Body of pancreas (tissue), 4 donors: ENCODE data around the gene RASGRP2. TPM values are rescaled to one million over a fixed set of nuclear protein-coding genes. Genes with fewer than 3 reads are reported as not detected.
A peak's percentile ranks its signal among the peaks of the same experiment; 100 is the strongest.

ENCODE experiments used
- ATAC-seq: fragments of 150-250 bp; one replicate; pipeline ENCODE4 v1.9.1; 2016
- DNase-seq, 4 donors: peaks; one replicate each; pipeline ENCODE4 v3.0.0-alpha.2; 2019
- H3K27ac ChIP-seq, 4 donors: fragments of 200-600 bp; sonication (generic); 1 replicate in 3 of 4; 2 replicates in 1 of 4; pipeline versions ENCODE4 v1.5.1 to v1.6.1; 2016 to 2019; ENCODE audit warnings: mild to moderate bottlenecking in 1 of 4, mixed read lengths in 1 of 4, moderate library complexity in 1 of 4
- H3K27me3 ChIP-seq, 2 donors: fragments of 200-600 bp; sonication (generic); one replicate each; pipeline ENCODE4 v1.6.0; 2016; ENCODE audit warnings: mild to moderate bottlenecking in 1 of 2
- H3K36me3 ChIP-seq, 2 donors: fragments of 200-600 bp; sonication (generic); replicated peaks in 1 of 2; 2 replicates each; pipeline ENCODE4 v1.5.1; 2016; ENCODE audit warnings: low read depth in 2 of 2; ENCODE audit not compliant: insufficient read depth in 1 of 2
- H3K4me1 ChIP-seq: fragments of 200-600 bp; sonication (generic); one replicate; pipeline ENCODE4 v1.6.0; 2016
- H3K4me3 ChIP-seq, 2 donors: fragments of 200-600 bp; sonication (generic); 1 replicate in 1 of 2; 2 replicates in 1 of 2; pipeline ENCODE4 v1.5.1; 2016 to 2019
- H3K9me3 ChIP-seq, 3 donors: fragments of 200-600 bp; sonication (generic); 1 replicate in 2 of 3; 2 replicates in 1 of 3; pipeline ENCODE4 v1.5.1; 2016
- CTCF ChIP-seq, 7 experiments: fragments of 450-650 bp in 4 of 7; fragments of 200-600 bp in 3 of 7; sonication (generic) in 3 of 7; IDR thresholded peaks; one replicate each; pipeline ENCODE4 v1.5.1; 2016 to 2019; ENCODE audit warnings: antibody characterized with exemption in 7 of 7
- POLR2A ChIP-seq, 3 donors: fragments of 450-650 bp; IDR thresholded peaks; one replicate each; pipeline ENCODE4 v1.6.1; 2016; ENCODE audit warnings: antibody characterized with exemption in 3 of 3, mild to moderate bottlenecking in 2 of 3
- WGBS, 2 donors: methylation state at CpG; one replicate each; pipeline ENCODE4 v1.1.5; 2017; 5-methylcytosine and 5-hydroxymethylcytosine counted together
- intact Hi-C: fragments of 100-400 bp; cut with DNase I; formaldehyde crosslinking; loops from one replicate; pipeline ENCODE4 v1.15.1; 2023
- total RNA-seq, 2 donors: library from RNA; depleted of rRNA; stranded (reverse); fragments of >200 nt; gene quantifications; one replicate each; pipeline ENCODE4 v1.1.0, GENCODE V29; 2016

Gene RASGRP2
- total RNA-seq, 2 donors from 2014 or later, result 4.6 to 17.9 TPM

- H3K27me3 ChIP-seq, result peaks cover 0 to 45% of the 10 kb centered on the region in 2 donors
- H3K4me1 ChIP-seq, result peaks cover 38% of the 10 kb centered on the region
- H3K36me3 ChIP-seq, result no peaks in the 10 kb centered on the region
- intact Hi-C loops, result no loop called here
- DNase-seq (peak in 3 of 4 donors; percentile 53 to 71 (median 60)), ATAC-seq (peak; percentile 15)
- TF ChIP-seq CTCF (IDR thresholded peaks at IDR 0.05) (no peak), POLR2A (IDR thresholded peaks at IDR 0.05) (peak in 1 of 3 donors; percentile 17)
- peak overlapping the region in 3 of 4 donors; percentile 25 to 63 (median 40) for H3K27ac ChIP-seq
- no peaks in the 10 kb centered on the region for H3K9me3 ChIP-seq
- H3K4me3 ChIP-seq, result no peak overlapping the region
- 3 to 6% methylated on average over 37 to 52 of the region's 52 CpGs for WGBS, 2 donors
These were observed 1.8 kb upstream of the RASGRP2 start for GRCh38 chr11:64745521-64746328.

- Histone ChIP-seq H3K9me3 (no peaks in the 10 kb centered on the region), H3K27ac (peak overlapping the region in 3 of 4 donors; percentile 25 to 63 (median 40)), H3K4me1 (peaks cover 38% of the 10 kb centered on the region), H3K27me3 (peaks cover 0 to 45% of the 10 kb centered on the region in 2 donors), H3K4me3 (no peak overlapping the region), H3K36me3 (no peaks in the 10 kb centered on the region)
- intact Hi-C loops, result no loop called here
- TF ChIP-seq CTCF (IDR thresholded peaks at IDR 0.05) (no peak), POLR2A (IDR thresholded peaks at IDR 0.05) (peak in 1 of 3 donors; percentile 22)
- ATAC-seq (no peak), DNase-seq (peak in 3 of 4 donors; percentile 53 to 75 (median 54))
- WGBS, 2 donors, result 1% methylated on average over 17 to 20 of the region's 20 CpGs
These were observed 1.2 kb upstream of the RASGRP2 start for GRCh38 chr11:64745189-64745520.

- TF ChIP-seq POLR2A (IDR thresholded peaks at IDR 0.05) (no peak), CTCF (IDR thresholded peaks at IDR 0.05) (no peak)
- H3K27me3 ChIP-seq, result peaks cover 0 to 45% of the 10 kb centered on the region in 2 donors
- H3K27ac ChIP-seq, result peak overlapping the region in 3 of 4 donors; percentile 14 to 63 (median 60)
- intact Hi-C loops, result no loop called here
- DNase-seq (no peak), ATAC-seq (no peak)
- H3K9me3 ChIP-seq, result no peaks in the 10 kb centered on the region
- no peaks in the 10 kb centered on the region for H3K36me3 ChIP-seq
- 3% methylated on average over 22 of the region's 89 CpGs; no CpG with 5 or more reads in 1 of the 2 donors for WGBS, 2 donors
- H3K4me1 ChIP-seq, result peaks cover 38% of the 10 kb centered on the region
- no peak overlapping the region for H3K4me3 ChIP-seq
These were observed 724 bp upstream of the RASGRP2 start for GRCh38 chr11:64744544-64745188.

- intact Hi-C loops, result no loop called here
- WGBS, 2 donors, result 1% methylated on average over 20 to 54 of the region's 58 CpGs
These were observed 902 bp downstream of the RASGRP2 start for GRCh38 chr11:64742889-64743590.

More at GRCh38 chr11:64742889-64743590, 902 bp downstream of the RASGRP2 start:
- peak; percentile 69 for ATAC-seq
- Histone ChIP-seq H3K36me3 (no peaks in the 10 kb centered on the region), H3K4me3 (peak overlapping the region in 1 of 2 donors; percentile 20), H3K27me3 (peaks cover 0 to 45% of the 10 kb centered on the region in 2 donors), H3K4me1 (peaks cover 38% of the 10 kb centered on the region), H3K27ac (peak overlapping the region in 3 of 4 donors; percentile 6 to 60 (median 39)), H3K9me3 (no peaks in the 10 kb centered on the region)
- peak; percentile 67 to 80 (median 69) for TF ChIP-seq CTCF (IDR thresholded peaks at IDR 0.05)
- TF ChIP-seq POLR2A (IDR thresholded peaks at IDR 0.05), result no peak
- peak; percentile 70 to 74 (median 72) for DNase-seq
